ENCODE measurements around the gene SAG. TPM values are rescaled to one million over a fixed set of nuclear protein-coding genes. Genes with fewer than 3 reads are reported as not detected.

SAG gene
- total and polyA plus RNA-seq, 2 of the 13 experiments (the other 11 are each of a cell fraction or from before 2014, with no cell fraction given) = not detected

DNA sequence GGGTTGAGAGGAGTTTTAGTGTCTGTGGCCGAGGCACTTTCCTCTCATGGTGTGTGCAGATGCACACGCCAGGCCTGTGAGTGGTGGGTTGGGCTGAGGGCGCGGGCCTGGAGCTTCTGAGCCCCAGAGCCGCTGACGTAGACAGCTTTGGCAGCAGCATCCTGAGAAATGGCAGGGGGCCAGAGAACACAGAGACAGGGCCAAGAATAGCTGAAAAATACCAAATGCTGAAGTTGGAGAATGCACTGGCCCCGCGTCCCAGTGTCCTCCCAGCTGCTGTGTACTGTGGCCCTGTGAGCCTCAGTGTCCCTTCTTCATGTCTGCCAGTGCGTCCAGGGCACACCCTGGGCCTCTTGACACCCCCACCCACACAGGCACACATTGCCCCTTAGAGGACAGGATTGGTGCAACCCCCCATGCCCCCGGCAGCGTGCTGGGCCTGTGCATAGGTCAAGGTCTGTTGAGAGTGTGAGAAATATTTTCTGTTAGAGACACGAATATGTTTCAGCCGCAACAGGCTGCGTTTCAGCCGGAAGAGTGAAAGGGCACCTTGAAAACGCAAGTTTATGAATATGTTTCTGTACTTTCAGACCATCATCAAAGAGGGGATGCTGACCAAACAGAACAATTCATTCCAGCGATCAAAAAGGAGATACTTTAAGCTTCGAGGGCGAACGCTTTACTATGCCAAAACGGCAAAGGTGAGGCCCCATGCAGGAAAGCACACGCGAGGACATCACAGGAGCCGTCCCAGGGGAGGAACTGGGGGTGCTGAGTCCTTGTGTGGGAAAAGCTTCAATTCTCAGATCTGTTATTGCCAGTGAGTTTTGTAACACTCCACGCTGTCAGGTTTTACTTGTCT is 80.3 kb downstream of the SAG start (continued):
- TF ChIP-seq AGO2 (optimal IDR thresholded peaks at IDR 0.05; ENCODE audit: low read depth, low read length) = no peak
- peak; percentile 28; the same call in 1 of the 2 replicates for TF ChIP-seq TFDP2 (CRISPR knock-in tag; IDR thresholded peaks at IDR 0.05)
- TF ChIP-seq, protein P1, sequence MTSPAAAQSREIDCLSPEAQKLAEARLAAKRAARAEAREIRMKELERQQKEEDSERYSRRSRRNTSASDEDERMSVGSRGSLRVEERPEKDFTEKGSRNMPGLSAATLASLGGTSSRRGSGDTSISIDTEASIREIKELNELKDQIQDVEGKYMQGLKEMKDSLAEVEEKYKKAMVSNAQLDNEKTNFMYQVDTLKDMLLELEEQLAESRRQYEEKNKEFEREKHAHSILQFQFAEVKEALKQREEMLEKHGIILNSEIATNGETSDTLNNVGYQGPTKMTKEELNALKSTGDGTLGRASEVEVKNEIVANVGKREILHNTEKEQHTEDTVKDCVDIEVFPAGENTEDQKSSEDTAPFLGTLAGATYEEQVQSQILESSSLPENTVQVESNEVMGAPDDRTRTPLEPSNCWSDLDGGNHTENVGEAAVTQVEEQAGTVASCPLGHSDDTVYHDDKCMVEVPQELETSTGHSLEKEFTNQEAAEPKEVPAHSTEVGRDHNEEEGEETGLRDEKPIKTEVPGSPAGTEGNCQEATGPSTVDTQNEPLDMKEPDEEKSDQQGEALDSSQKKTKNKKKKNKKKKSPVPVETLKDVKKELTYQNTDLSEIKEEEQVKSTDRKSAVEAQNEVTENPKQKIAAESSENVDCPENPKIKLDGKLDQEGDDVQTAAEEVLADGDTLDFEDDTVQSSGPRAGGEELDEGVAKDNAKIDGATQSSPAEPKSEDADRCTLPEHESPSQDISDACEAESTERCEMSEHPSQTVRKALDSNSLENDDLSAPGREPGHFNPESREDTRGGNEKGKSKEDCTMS (CRISPR knock-in tag; conservative IDR thresholded peaks at IDR 0.05) = no peak
- TF ChIP-seq, protein P2, sequence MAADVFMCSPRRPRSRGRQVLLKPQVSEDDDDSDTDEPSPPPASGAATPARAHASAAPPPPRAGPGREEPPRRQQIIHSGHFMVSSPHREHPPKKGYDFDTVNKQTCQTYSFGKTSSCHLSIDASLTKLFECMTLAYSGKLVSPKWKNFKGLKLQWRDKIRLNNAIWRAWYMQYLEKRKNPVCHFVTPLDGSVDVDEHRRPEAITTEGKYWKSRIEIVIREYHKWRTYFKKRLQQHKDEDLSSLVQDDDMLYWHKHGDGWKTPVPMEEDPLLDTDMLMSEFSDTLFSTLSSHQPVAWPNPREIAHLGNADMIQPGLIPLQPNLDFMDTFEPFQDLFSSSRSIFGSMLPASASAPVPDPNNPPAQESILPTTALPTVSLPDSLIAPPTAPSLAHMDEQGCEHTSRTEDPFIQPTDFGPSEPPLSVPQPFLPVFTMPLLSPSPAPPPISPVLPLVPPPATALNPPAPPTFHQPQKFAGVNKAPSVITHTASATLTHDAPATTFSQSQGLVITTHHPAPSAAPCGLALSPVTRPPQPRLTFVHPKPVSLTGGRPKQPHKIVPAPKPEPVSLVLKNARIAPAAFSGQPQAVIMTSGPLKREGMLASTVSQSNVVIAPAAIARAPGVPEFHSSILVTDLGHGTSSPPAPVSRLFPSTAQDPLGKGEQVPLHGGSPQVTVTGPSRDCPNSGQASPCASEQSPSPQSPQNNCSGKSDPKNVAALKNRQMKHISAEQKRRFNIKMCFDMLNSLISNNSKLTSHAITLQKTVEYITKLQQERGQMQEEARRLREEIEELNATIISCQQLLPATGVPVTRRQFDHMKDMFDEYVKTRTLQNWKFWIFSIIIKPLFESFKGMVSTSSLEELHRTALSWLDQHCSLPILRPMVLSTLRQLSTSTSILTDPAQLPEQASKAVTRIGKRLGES (CRISPR knock-in tag; IDR thresholded peaks at IDR 0.05; ENCODE audit: borderline replicate concordance) = no peak
- peak; percentile 46; the same call in 1 of the 2 replicates for TF ChIP-seq YEATS2 (CRISPR knock-in tag; IDR thresholded peaks at IDR 0.05; ENCODE audit: borderline replicate concordance)
- TF ChIP-seq PLSCR1 (CRISPR knock-in tag; IDR thresholded peaks at IDR 0.05; ENCODE audit: borderline replicate concordance) = no peak
- no peak for TF ChIP-seq SAFB2 (CRISPR knock-in tag; IDR thresholded peaks at IDR 0.05; ENCODE audit: borderline replicate concordance, low read depth)
- no peak for TF ChIP-seq GTF2F1 (IDR thresholded peaks at IDR 0.05; ENCODE audit: low read length)
- TF ChIP-seq, protein P3, sequence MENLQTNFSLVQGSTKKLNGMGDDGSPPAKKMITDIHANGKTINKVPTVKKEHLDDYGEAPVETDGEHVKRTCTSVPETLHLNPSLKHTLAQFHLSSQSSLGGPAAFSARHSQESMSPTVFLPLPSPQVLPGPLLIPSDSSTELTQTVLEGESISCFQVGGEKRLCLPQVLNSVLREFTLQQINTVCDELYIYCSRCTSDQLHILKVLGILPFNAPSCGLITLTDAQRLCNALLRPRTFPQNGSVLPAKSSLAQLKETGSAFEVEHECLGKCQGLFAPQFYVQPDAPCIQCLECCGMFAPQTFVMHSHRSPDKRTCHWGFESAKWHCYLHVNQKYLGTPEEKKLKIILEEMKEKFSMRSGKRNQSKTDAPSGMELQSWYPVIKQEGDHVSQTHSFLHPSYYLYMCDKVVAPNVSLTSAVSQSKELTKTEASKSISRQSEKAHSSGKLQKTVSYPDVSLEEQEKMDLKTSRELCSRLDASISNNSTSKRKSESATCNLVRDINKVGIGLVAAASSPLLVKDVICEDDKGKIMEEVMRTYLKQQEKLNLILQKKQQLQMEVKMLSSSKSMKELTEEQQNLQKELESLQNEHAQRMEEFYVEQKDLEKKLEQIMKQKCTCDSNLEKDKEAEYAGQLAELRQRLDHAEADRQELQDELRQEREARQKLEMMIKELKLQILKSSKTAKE (CRISPR knock-in tag; IDR thresholded peaks at IDR 0.05; ENCODE audit: borderline replicate concordance) = 0 out of 2 replicates have a peak, but pooled peaks have one; percentile 19
- TF ChIP-seq NCOA5 (CRISPR knock-in tag; IDR thresholded peaks at IDR 0.05) = no peak
- TF ChIP-seq ARID4A (CRISPR knock-in tag; IDR thresholded peaks at IDR 0.05; ENCODE audit: borderline replicate concordance) = peak; percentile 78; the same call in 1 of the 2 replicates
- no peak for TF ChIP-seq ZNF446 (CRISPR knock-in tag; IDR thresholded peaks at IDR 0.05)
